K562 (cell line): Measurements from ENCODE around the gene TBC1D2. TPM values are rescaled to one million over a fixed set of nuclear protein-coding genes. Genes with fewer than 3 reads are reported as not detected.

Experiments
- ATAC-seq: fragments of 200-7000 bp; cut with Tn5 transposase; 3 replicates; pipeline ENCODE4 v1.9.1; 2020; ENCODE audit warnings: moderate library complexity
- BruUV-seq: library from RNA; stranded (reverse); fragments of 400-500 nt; replicated peaks from 2 replicates; lab custom pipeline; 2021; lab: Mats Ljungman, UMichigan
- CTCF ChIA-PET: fragments of 300-600 bp; formaldehyde crosslinking; extraction: SDS; loops from one replicate; lab custom pipeline; 2021; ENCODE audit warnings: low intra/inter-chr PET ratio; lab: Yijun Ruan, JAX
- POLR2A ChIA-PET: fragments of 300-600, 350-650 bp; sonication (Branson Sonifier 250); formaldehyde crosslinking; extraction: SDS; loops from one replicate; lab custom pipeline; 2021; ENCODE audit warnings: antibody characterized with exemption, inconsistent platforms; lab: Yijun Ruan, JAX
- DNase-seq, 4 experiments: peaks; one replicate each; pipeline versions ENCODE4 v3.0.0 to v3.0.0-alpha.2; 2011 to 2018; ENCODE audit warnings: low spot score in 3 of 4, mixed read lengths in 3 of 4; ENCODE audit errors: extremely low read depth in 1 of 4
- FAIRE-seq: peaks from 2 replicates; lab custom pipeline; 2011; peaks lifted over from hg19 to GRCh38; lab: Jason Lieb, UNC
- H2AFZ ChIP-seq: 2 replicates; pipeline ENCODE4 v1.6.0; 2011; ENCODE audit warnings: low read depth, low read length, control low read depth, inconsistent platforms
- H3K27ac ChIP-seq: fragments of 200-600 bp; 3 replicates; pipeline ENCODE4 v1.8.0; 2011; ENCODE audit warnings: low read depth, mild to moderate bottlenecking, control low read depth, inconsistent platforms, low read length, moderate library complexity, mixed read lengths; ENCODE audit errors: extremely low read depth
- H3K27me3 ChIP-seq, 2 experiments: fragments of 300-600 bp in 1 of 2; 2 replicates in 1 of 2; 3 replicates in 1 of 2; pipeline versions ENCODE4 v1.6.0 to v1.8.0; 2011; ENCODE audit warnings: inconsistent platforms in 2 of 2, low read length in 2 of 2, mild to moderate bottlenecking in 1 of 2, mixed read lengths in 1 of 2, moderate library complexity in 1 of 2; ENCODE audit not compliant: control insufficient read depth in 2 of 2, insufficient read depth in 2 of 2
- H3K36me3 ChIP-seq: fragments of 300-600 bp; 3 replicates; pipeline ENCODE4 v1.8.0; 2011; ENCODE audit warnings: mild to moderate bottlenecking, low read length, inconsistent platforms; ENCODE audit not compliant: control insufficient read depth, insufficient read depth
- H3K4me1 ChIP-seq, 2 experiments: fragments of 200-600 bp in 1 of 2; replicated peaks in 1 of 2; 2 replicates in 1 of 2; 3 replicates in 1 of 2; pipeline versions ENCODE4 v1.5.1 to v1.8.0; 2011; ENCODE audit warnings: inconsistent platforms in 2 of 2, low read length in 2 of 2, mild to moderate bottlenecking in 1 of 2, mixed read lengths in 1 of 2, moderate library complexity in 1 of 2; ENCODE audit not compliant: control insufficient read depth in 2 of 2, insufficient read depth in 2 of 2
- H3K4me2 ChIP-seq: 2 replicates; pipeline ENCODE4 v1.6.1; 2011; ENCODE audit warnings: low read length, control low read depth, inconsistent platforms, mixed read lengths; ENCODE audit not compliant: insufficient read depth
- H3K4me3 ChIP-seq: fragments of 200-600 bp; sonication (generic), shearing (Covaris generic); 2 replicates; pipeline ENCODE4 v1.5.1; 2016; ENCODE audit warnings: control low read depth, inconsistent platforms
- H3K79me2 ChIP-seq: fragments of 200-600 bp; 3 replicates; pipeline ENCODE4 v1.8.0; 2011; ENCODE audit warnings: low read length, inconsistent platforms; ENCODE audit not compliant: control insufficient read depth, insufficient read depth
- H3K9ac ChIP-seq, 2 experiments: 2 replicates each; pipeline versions ENCODE4 v1.6.0 to v1.6.1; 2011; ENCODE audit warnings: low read depth in 2 of 2, low read length in 2 of 2, control low read depth in 1 of 2, inconsistent platforms in 1 of 2, mild to moderate bottlenecking in 1 of 2, mixed read lengths in 1 of 2; ENCODE audit not compliant: insufficient read depth in 1 of 2
- H3K9me1 ChIP-seq: one replicate; pipeline ENCODE4 v1.6.0; 2011; ENCODE audit warnings: inconsistent platforms, mild to moderate bottlenecking, low read length, moderate library complexity; ENCODE audit not compliant: control insufficient read depth, insufficient read depth
- H3K9me3 ChIP-seq: replicated peaks from 2 replicates; pipeline ENCODE4 v1.5.1; 2011; ENCODE audit warnings: low read depth, low read length, inconsistent platforms; ENCODE audit not compliant: control insufficient read depth, insufficient read depth
- H4K20me1 ChIP-seq: replicated peaks from 2 replicates; pipeline ENCODE4 v1.6.1; 2011; ENCODE audit warnings: low read length, inconsistent platforms, mixed read lengths; ENCODE audit not compliant: control insufficient read depth, insufficient read depth
- CBFA2T3 ChIP-seq: fragments of 450-650 bp; IDR thresholded peaks from 2 replicates; pipeline ENCODE4 v1.6.1; 2017
- ELK3 ChIP-seq: fragments of 450-650 bp; formaldehyde crosslinking; IDR thresholded peaks from 2 replicates; pipeline ENCODE4 v1.4.0; 2020; ENCODE audit warnings: mild to moderate bottlenecking
- MCM3 ChIP-seq: fragments of 450-650 bp; IDR thresholded peaks from 2 replicates; pipeline ENCODE4 v1.6.1; 2016
- NR2F6 ChIP-seq: fragments of 450-650 bp; formaldehyde crosslinking; IDR thresholded peaks from 2 replicates; pipeline ENCODE4 v1.4.0; 2020; ENCODE audit warnings: mild to moderate bottlenecking
- THRA ChIP-seq: fragments of 450-650 bp; IDR thresholded peaks from 2 replicates; pipeline ENCODE4 v1.6.1; 2017; ENCODE audit warnings: mild to moderate bottlenecking, moderate library complexity
- U2AF2 ChIP-seq: fragments of 200-400 bp; formaldehyde crosslinking; optimal IDR thresholded peaks from 2 replicates; pipeline ENCODE3; 2017; ENCODE audit warnings: low read depth, mild to moderate bottlenecking, low read length
- ZNF644 ChIP-seq: fragments of 200-800 bp; sonication (Bioruptor generic); IDR thresholded peaks from 2 replicates; pipeline ENCODE4 v1.6.1; 2016; ENCODE audit warnings: low read depth, missing genetic modification characterization, missing compliant biosample characterization
- WGBS: fragments of 100-300 bp; shearing (Covaris generic); methylation state at CpG from one replicate; pipeline ENCODE4 v1.1.6; 2016; ENCODE audit warnings: low coverage, mixed read lengths; ENCODE audit not compliant: insufficient coverage; ENCODE audit errors: missing lambda C conversion rate; 5-methylcytosine and 5-hydroxymethylcytosine counted together
- in situ Hi-C: fragments of 300-500 bp; cut with MboI; formaldehyde crosslinking; loops from 4 replicates; pipeline ENCODE4 v1.15.0; 2018; ENCODE audit warnings: inconsistent platforms, mixed read lengths
- intact Hi-C: fragments of 100-400 bp; cut with micrococcal nuclease; formaldehyde crosslinking; loops from 2 replicates; pipeline ENCODE4 v1.14.2; 2022
- polyA plus RNA-seq, 8 experiments: library from polyadenylated mRNA; depleted of rRNA in 4 of 8; stranded (reverse) in 5 of 8; unstranded in 3 of 8; fragments of >200 nt; fragmentation: Nextera tagmentation in 2 of 8; fragmentation: Illumina TruSeq in 1 of 8; extraction: Ambion mirVana in 2 of 8; extraction: Trizol in 1 of 8; gene quantifications; 2 replicates each; pipeline versions ENCODE4 v1.2.1 to v1.2.3, GENCODE V29; 2011 to 2014; ENCODE audit warnings: inconsistent platforms in 1 of 8, missing spikeins in 1 of 8
- total RNA-seq, 7 experiments: library from RNA; depleted of rRNA in 6 of 7; stranded (reverse); fragments of >200 nt in 6 of 7; fragmentation: Illumina TruSeq in 2 of 7; extraction: Trizol in 2 of 7; gene quantifications; 2 replicates each; pipeline versions ENCODE4 v1.2.1 to v1.2.3, GENCODE V29; 2011 to 2021; ENCODE audit warnings: low replicate concordance in 1 of 7
- TF ChIP-seq, protein P1 (sequence below): sonication (generic); formaldehyde crosslinking; IDR thresholded peaks from 2 replicates; pipeline ENCODE4 v1.8.0; 2022; ENCODE audit warnings: mild to moderate bottlenecking, missing genetic modification reagents

The TBC1D2 gene
- total and polyA plus RNA-seq, 9 of the 15 experiments (the other 6 are each of a cell fraction or from before 2014, with no cell fraction given): 0.10 to 7.0 (median 2.5) TPM

GRCh38 chr9:98158071-98158831 is 97.2 kb downstream of the TBC1D2 start:
- H2AFZ ChIP-seq: no peak overlapping the region
- in situ Hi-C loops: no loop called here
- H3K27ac ChIP-seq: no peak overlapping the region
- peaks cover 35% of the 10 kb centered on the region for H3K36me3 ChIP-seq
- BruUV-seq: no TSS peak
- no peak for FAIRE-seq
- H3K4me2 ChIP-seq: no peak overlapping the region
- peaks cover 13% of the 10 kb centered on the region; the same call in 2 of the 3 replicates for H3K79me2 ChIP-seq
- no peak overlapping the region for H3K9ac ChIP-seq
- WGBS: 68% methylated on average over 4 of the region's 4 CpGs
- peaks cover 10 to 17% of the 10 kb centered on the region in 2 experiments; a peak in 4 of 5 replicates for H3K4me1 ChIP-seq
- no peak overlapping the region for H3K4me3 ChIP-seq
- no peaks in the 10 kb centered on the region for H3K9me3 ChIP-seq
- no peaks in the 10 kb centered on the region for H3K27me3 ChIP-seq
- TF ChIP-seq, protein P1, sequence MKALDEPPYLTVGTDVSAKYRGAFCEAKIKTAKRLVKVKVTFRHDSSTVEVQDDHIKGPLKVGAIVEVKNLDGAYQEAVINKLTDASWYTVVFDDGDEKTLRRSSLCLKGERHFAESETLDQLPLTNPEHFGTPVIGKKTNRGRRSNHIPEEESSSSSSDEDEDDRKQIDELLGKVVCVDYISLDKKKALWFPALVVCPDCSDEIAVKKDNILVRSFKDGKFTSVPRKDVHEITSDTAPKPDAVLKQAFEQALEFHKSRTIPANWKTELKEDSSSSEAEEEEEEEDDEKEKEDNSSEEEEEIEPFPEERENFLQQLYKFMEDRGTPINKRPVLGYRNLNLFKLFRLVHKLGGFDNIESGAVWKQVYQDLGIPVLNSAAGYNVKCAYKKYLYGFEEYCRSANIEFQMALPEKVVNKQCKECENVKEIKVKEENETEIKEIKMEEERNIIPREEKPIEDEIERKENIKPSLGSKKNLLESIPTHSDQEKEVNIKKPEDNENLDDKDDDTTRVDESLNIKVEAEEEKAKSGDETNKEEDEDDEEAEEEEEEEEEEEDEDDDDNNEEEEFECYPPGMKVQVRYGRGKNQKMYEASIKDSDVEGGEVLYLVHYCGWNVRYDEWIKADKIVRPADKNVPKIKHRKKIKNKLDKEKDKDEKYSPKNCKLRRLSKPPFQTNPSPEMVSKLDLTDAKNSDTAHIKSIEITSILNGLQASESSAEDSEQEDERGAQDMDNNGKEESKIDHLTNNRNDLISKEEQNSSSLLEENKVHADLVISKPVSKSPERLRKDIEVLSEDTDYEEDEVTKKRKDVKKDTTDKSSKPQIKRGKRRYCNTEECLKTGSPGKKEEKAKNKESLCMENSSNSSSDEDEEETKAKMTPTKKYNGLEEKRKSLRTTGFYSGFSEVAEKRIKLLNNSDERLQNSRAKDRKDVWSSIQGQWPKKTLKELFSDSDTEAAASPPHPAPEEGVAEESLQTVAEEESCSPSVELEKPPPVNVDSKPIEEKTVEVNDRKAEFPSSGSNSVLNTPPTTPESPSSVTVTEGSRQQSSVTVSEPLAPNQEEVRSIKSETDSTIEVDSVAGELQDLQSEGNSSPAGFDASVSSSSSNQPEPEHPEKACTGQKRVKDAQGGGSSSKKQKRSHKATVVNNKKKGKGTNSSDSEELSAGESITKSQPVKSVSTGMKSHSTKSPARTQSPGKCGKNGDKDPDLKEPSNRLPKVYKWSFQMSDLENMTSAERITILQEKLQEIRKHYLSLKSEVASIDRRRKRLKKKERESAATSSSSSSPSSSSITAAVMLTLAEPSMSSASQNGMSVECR: no peak
- TF ChIP-seq MCM3 (no peak), NR2F6 (CRISPR knock-in tag) (no peak), ELK3 (no peak), THRA (no peak), U2AF2 (no peak), ZNF644 (tag) (no peak), CBFA2T3 (peak; percentile 45)
- CTCF ChIA-PET: no interaction called here
- no peak for ATAC-seq
- peaks cover 6% of the 10 kb centered on the region for H3K9me1 ChIP-seq
- DNase-seq: no peak
- H4K20me1 ChIP-seq: peaks cover 22% of the 10 kb centered on the region
- intact Hi-C loops: no loop called here
- POLR2A ChIA-PET: interaction anchor here (0.8 to 1.2 kb wide), 2 partner anchors 9 to 15 kb away, joined by 3 read pairs; no protein-coding TSS in a partner anchor
